NB4 (cell line): ENCODE results near the gene NDRG4.

Source experiments
- CTCF ChIP-seq: IDR thresholded peaks from one replicate; pipeline ENCODE4 v1.5.1; 2012; ENCODE audit warnings: low read depth, low read length
- MYC ChIP-seq: IDR thresholded peaks from 2 replicates; pipeline ENCODE4 v1.6.1; 2011; ENCODE audit warnings: low read depth, low read length
- POLR2A ChIP-seq: IDR thresholded peaks from 2 replicates; pipeline ENCODE4 v1.6.1; 2011; ENCODE audit warnings: mild to moderate bottlenecking; ENCODE audit not compliant: insufficient read length; ENCODE audit errors: extremely low read depth
- TF ChIP-seq, protein P1 (sequence below): IDR thresholded peaks from 2 replicates; pipeline ENCODE4 v1.6.1; 2011; ENCODE audit warnings: low read depth, low read length

DNA sequence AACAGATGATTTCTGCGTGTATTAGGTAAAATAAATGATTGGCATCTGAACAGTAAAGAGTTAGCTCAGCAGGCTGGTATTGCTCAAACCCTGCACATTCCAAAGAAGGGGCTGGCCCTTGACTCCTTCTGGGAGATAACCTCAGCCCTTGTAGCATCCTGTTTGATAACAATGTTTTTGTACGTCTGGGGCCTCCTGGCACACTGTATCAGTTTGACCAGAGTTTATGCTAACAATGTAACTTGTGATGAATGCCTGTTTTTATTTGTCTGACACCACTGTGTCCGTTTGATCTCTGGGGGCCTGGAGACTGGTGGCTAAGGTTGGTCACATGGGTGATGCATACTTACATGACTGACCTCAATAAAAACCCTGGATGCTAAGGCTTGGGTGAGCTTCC lies 43.8 kb upstream of the NDRG4 start:
- TF ChIP-seq CTCF, result no peak
- TF ChIP-seq POLR2A, result no peak
- TF ChIP-seq, protein P1, sequence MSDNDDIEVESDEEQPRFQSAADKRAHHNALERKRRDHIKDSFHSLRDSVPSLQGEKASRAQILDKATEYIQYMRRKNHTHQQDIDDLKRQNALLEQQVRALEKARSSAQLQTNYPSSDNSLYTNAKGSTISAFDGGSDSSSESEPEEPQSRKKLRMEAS, result no peak
- no peak for TF ChIP-seq MYC
